ENCODE results near the gene IFIH1. TPM values are rescaled to one million over a fixed set of nuclear protein-coding genes. Genes with fewer than 3 reads are reported as not detected.

IFIH1 gene
- total RNA-seq, 1 experiment from 2014 or later: 4.5 TPM

- POLR2A ChIA-PET: interaction anchor here (0.8 to 2.9 kb wide), 12 partner anchors 9 to 76 kb away, joined by 4 to 13 read pairs (median 6); partner anchors contain the start of gene IFIH1
- intact Hi-C loops (cut with micrococcal nuclease): loop anchor here (1.0 kb wide), 2 partner anchors 19 to 21 kb away; no protein-coding TSS in a partner anchor
- peak overlapping the region; percentile 60 for H3K4me3 Mint-ChIP-seq (ENCODE audit: unreplicated experiment)
- TF ChIP-seq CTCF (IDR thresholded peaks at IDR 0.05; ENCODE audit: unreplicated experiment): no peak
- peaks cover 54% of the 10 kb centered on the region for H3K4me1 Mint-ChIP-seq (ENCODE audit: insufficient read depth, unreplicated experiment)
- DNase-seq (ENCODE audit: unreplicated experiment): peak; percentile 67
- TSS peak; percentile 43 for BruUV-seq (replicated peaks)
- no peaks in the 10 kb centered on the region for H3K9me3 Mint-ChIP-seq (ENCODE audit: unreplicated experiment)
- peak overlapping the region; percentile 92 for H3K27ac Mint-ChIP-seq (ENCODE audit: low read depth, unreplicated experiment)
- CTCF ChIA-PET: interaction anchor here (0.7 to 6.8 kb wide), 12 partner anchors 10 to 109 kb away, joined by 3 to 56 read pairs (median 4); no protein-coding TSS in a partner anchor
- H3K27me3 Mint-ChIP-seq (ENCODE audit: insufficient read depth, unreplicated experiment): no peaks in the 10 kb centered on the region
- no peaks in the 10 kb centered on the region for H3K36me3 Mint-ChIP-seq (ENCODE audit: insufficient read depth, unreplicated experiment)
Observed at GRCh38 chr2:162242586-162243280, 75.8 kb downstream of the IFIH1 start.

- no peak for TF ChIP-seq CTCF (IDR thresholded peaks at IDR 0.05; ENCODE audit: unreplicated experiment)
- peak overlapping the region; percentile 60 for H3K4me3 Mint-ChIP-seq (ENCODE audit: unreplicated experiment)
- no peaks in the 10 kb centered on the region for H3K27me3 Mint-ChIP-seq (ENCODE audit: insufficient read depth, unreplicated experiment)
- no peak for DNase-seq (ENCODE audit: unreplicated experiment)
- intact Hi-C loops (cut with micrococcal nuclease): no loop called here
- CTCF ChIA-PET: interaction anchor here (0.5 to 6.8 kb wide), 7 partner anchors 9 to 545 kb away, joined by 3 to 56 read pairs (median 4); no protein-coding TSS in a partner anchor
- H3K9me3 Mint-ChIP-seq (ENCODE audit: unreplicated experiment): no peaks in the 10 kb centered on the region
- peak overlapping the region; percentile 92 for H3K27ac Mint-ChIP-seq (ENCODE audit: low read depth, unreplicated experiment)
- peaks cover 54% of the 10 kb centered on the region for H3K4me1 Mint-ChIP-seq (ENCODE audit: insufficient read depth, unreplicated experiment)
- BruUV-seq (replicated peaks): no TSS peak
- no peaks in the 10 kb centered on the region for H3K36me3 Mint-ChIP-seq (ENCODE audit: insufficient read depth, unreplicated experiment)
- POLR2A ChIA-PET: interaction anchor here (0.6 to 2.9 kb wide), 10 partner anchors 8 to 77 kb away, joined by 3 to 13 read pairs (median 7); partner anchors contain the start of gene IFIH1
Observed at GRCh38 chr2:162241571-162241970, 76.9 kb downstream of the IFIH1 start.

GRCh38 chr2:162234620-162235462 is 83.6 kb downstream of the IFIH1 start:
- Mint-ChIP-seq H3K4me1 (ENCODE audit: insufficient read depth, unreplicated experiment) (peaks cover 29% of the 10 kb centered on the region), H3K9me3 (ENCODE audit: unreplicated experiment) (no peaks in the 10 kb centered on the region), H3K4me3 (ENCODE audit: unreplicated experiment) (no peak overlapping the region), H3K27me3 (ENCODE audit: insufficient read depth, unreplicated experiment) (no peaks in the 10 kb centered on the region), H3K27ac (ENCODE audit: low read depth, unreplicated experiment) (peak overlapping the region; percentile 84), H3K36me3 (ENCODE audit: insufficient read depth, unreplicated experiment) (no peaks in the 10 kb centered on the region)
- POLR2A ChIA-PET: interaction anchor here (1.3 to 1.5 kb wide), 2 partner anchors 8 to 59 kb away, joined by 6 to 9 read pairs; partner anchors contain the start of gene FAP
- no peak for TF ChIP-seq CTCF (IDR thresholded peaks at IDR 0.05; ENCODE audit: unreplicated experiment)
- no peak for DNase-seq (ENCODE audit: unreplicated experiment)
- intact Hi-C loops (cut with micrococcal nuclease): no loop called here
- CTCF ChIA-PET: interaction anchor here (0.8 to 1.0 kb wide), 3 partner anchors 14 to 63 kb away, joined by 3 to 4 read pairs (median 3); no protein-coding TSS in a partner anchor
- BruUV-seq (replicated peaks): no TSS peak
